ENCODE data around the gene ZBTB8B. TPM values are rescaled to one million over a fixed set of nuclear protein-coding genes. Genes with fewer than 3 reads are reported as not detected.

Gene ZBTB8B
- under 1 TPM in 1 of 5 experiments, not detected in 4; 0.02 TPM for total RNA-seq
- not detected for polyA plus RNA-seq
- total RNA-seq = not detected

- Mint-ChIP-seq H3K4me3 (peak within 1 kb of the TSS; percentile 50 to 88 (median 83)), H3K27me3 (peaks cover 48 to 62% (median 56%) of the 10 kb centered on the region in 5 donors), H3K36me3 (peaks cover 0 to 2% (median 0%) of the 10 kb centered on the region in 5 donors), H3K27ac (no peak within 1 kb of the TSS), H3K4me1 (peaks cover 6 to 18% (median 14%) of the 10 kb centered on the region in 7 donors), H3K9me3 (peaks cover 0 to 9% (median 0%) of the 10 kb centered on the region in 11 donors)
- Histone ChIP-seq H3K27ac (ENCODE audit: low read depth, low read length) (no peak within 1 kb of the TSS), H3K9me3 (ENCODE audit: control insufficient read depth in 2 of 3, low read length in 3 of 3) (no peaks in the 10 kb centered on the region), H3K4me1 (ENCODE audit: control insufficient read depth in 2 of 2, insufficient read depth in 2 of 2, low read length in 2 of 2) (peaks cover 8 to 13% of the 10 kb centered on the region in 2 donors), H3K36me3 (ENCODE audit: control insufficient read depth in 2 of 3, insufficient read depth in 3 of 3, low read length in 3 of 3) (no peaks in the 10 kb centered on the region), H3K4me3 (ENCODE audit: low read length) (peak within 1 kb of the TSS; percentile 26), H3K27me3 (ENCODE audit: control insufficient read depth in 2 of 2, insufficient read depth in 2 of 2, low read length in 2 of 2) (peaks cover 0 to 11% of the 10 kb centered on the region in 2 donors)
- POLR2A ChIA-PET = interaction anchor here (0.7 to 1.1 kb wide), 2 partner anchors 9 to 13 kb away, joined by 3 to 7 read pairs; no protein-coding TSS in a partner anchor
- peak in 8 of 9 donors; percentile 7 to 26 (median 13) for DNase-seq
- intact Hi-C loops (cut with micrococcal nuclease) = no loop called here
- CTCF ChIA-PET = no interaction called here
- peak; percentile 50 for ATAC-seq
These were observed at the start of gene ZBTB8B for GRCh38 chr1:32464716-32465577. ZBTB8B (plus strand) TSS chr1:32465072; CDS start chr1:32470625, 5,553 bp downstream.

GRCh38 chr1:32421775-32422174 lies 43.1 kb upstream of the ZBTB8B start:
- Histone ChIP-seq H3K36me3 (ENCODE audit: control insufficient read depth in 2 of 3, insufficient read depth in 3 of 3, low read length in 3 of 3) (no peaks in the 10 kb centered on the region), H3K4me3 (ENCODE audit: low read length) (no peak overlapping the region), H3K27me3 (ENCODE audit: control insufficient read depth in 2 of 2, insufficient read depth in 2 of 2, low read length in 2 of 2) (no peaks in the 10 kb centered on the region), H3K4me1 (ENCODE audit: control insufficient read depth in 2 of 2, insufficient read depth in 2 of 2, low read length in 2 of 2) (no peaks in the 10 kb centered on the region), H3K9me3 (ENCODE audit: control insufficient read depth in 2 of 3, low read length in 3 of 3) (no peaks in the 10 kb centered on the region), H3K27ac (ENCODE audit: low read depth, low read length) (no peak overlapping the region)
- DNase-seq (no peak), ATAC-seq (no peak)
- POLR2A ChIA-PET = no interaction called here
- Mint-ChIP-seq H3K4me3 (no peak overlapping the region), H3K4me1 (peaks cover 0 to 3% (median 0%) of the 10 kb centered on the region in 7 donors), H3K27ac (no peak overlapping the region), H3K27me3 (peaks cover 17 to 53% (median 20%) of the 10 kb centered on the region in 5 donors), H3K9me3 (peaks cover 0 to 11% (median 1%) of the 10 kb centered on the region in 11 donors), H3K36me3 (no peaks in the 10 kb centered on the region)
- CTCF ChIA-PET = interaction anchor here (1.1 kb wide), 1 partner anchor 20 kb away, joined by 4 read pairs; no protein-coding TSS in a partner anchor
- intact Hi-C loops (cut with micrococcal nuclease) = no loop called here

GRCh38 chr1:32426489-32427255 lies 38.2 kb upstream of the ZBTB8B start:
- Histone ChIP-seq H3K4me3 (ENCODE audit: low read length) (no peak overlapping the region), H3K36me3 (ENCODE audit: control insufficient read depth in 2 of 3, insufficient read depth in 3 of 3, low read length in 3 of 3) (no peaks in the 10 kb centered on the region), H3K27me3 (ENCODE audit: control insufficient read depth in 2 of 2, insufficient read depth in 2 of 2, low read length in 2 of 2) (no peaks in the 10 kb centered on the region), H3K4me1 (ENCODE audit: control insufficient read depth in 2 of 2, insufficient read depth in 2 of 2, low read length in 2 of 2) (no peaks in the 10 kb centered on the region), H3K27ac (ENCODE audit: low read depth, low read length) (no peak overlapping the region), H3K9me3 (ENCODE audit: control insufficient read depth in 2 of 3, low read length in 3 of 3) (no peaks in the 10 kb centered on the region)
- intact Hi-C loops (cut with micrococcal nuclease) = no loop called here
- POLR2A ChIA-PET = no interaction called here
- DNase-seq = no peak
- Mint-ChIP-seq H3K9me3 (no peaks in the 10 kb centered on the region), H3K27ac (no peak overlapping the region), H3K4me3 (no peak overlapping the region), H3K36me3 (peaks cover 0 to 3% (median 0%) of the 10 kb centered on the region in 5 donors), H3K27me3 (peaks cover 28 to 67% (median 44%) of the 10 kb centered on the region in 5 donors), H3K4me1 (peaks cover 0 to 3% (median 0%) of the 10 kb centered on the region in 7 donors)
- CTCF ChIA-PET = interaction anchor here (0.6 kb wide), 1 partner anchor 18 kb away, joined by 5 read pairs; no protein-coding TSS in a partner anchor
- no peak for ATAC-seq

GRCh38 chr1:32427264-32427963 lies 37.5 kb upstream of the ZBTB8B start:
- H3K27me3 Mint-ChIP-seq = peaks cover 33 to 69% (median 50%) of the 10 kb centered on the region in 5 donors

GRCh38 chr1:32431736-32432400 lies 33.0 kb upstream of the ZBTB8B start:
- no peaks in the 10 kb centered on the region for H3K9me3 ChIP-seq (ENCODE audit: control insufficient read depth in 2 of 3, low read length in 3 of 3)
- Mint-ChIP-seq H3K9me3 (no peaks in the 10 kb centered on the region), H3K4me3 (no peak overlapping the region), H3K27ac (peak overlapping the region in 1 of 9 donors; percentile 12), H3K36me3 (peaks cover 0 to 3% (median 0%) of the 10 kb centered on the region in 5 donors), H3K4me1 (no peaks in the 10 kb centered on the region), H3K27me3 (peaks cover 26 to 61% (median 41%) of the 10 kb centered on the region in 5 donors)
- intact Hi-C loops (cut with micrococcal nuclease) = no loop called here
- ChIA-PET POLR2A (no interaction called here), CTCF (no interaction called here)
- no peaks in the 10 kb centered on the region for H3K36me3 ChIP-seq (ENCODE audit: control insufficient read depth in 2 of 3, insufficient read depth in 3 of 3, low read length in 3 of 3)
- no peaks in the 10 kb centered on the region for H3K27me3 ChIP-seq (ENCODE audit: control insufficient read depth in 2 of 2, insufficient read depth in 2 of 2, low read length in 2 of 2)
- no peak overlapping the region for H3K4me3 ChIP-seq (ENCODE audit: low read length)
- ATAC-seq (no peak), DNase-seq (no peak)
- no peaks in the 10 kb centered on the region for H3K4me1 ChIP-seq (ENCODE audit: control insufficient read depth in 2 of 2, insufficient read depth in 2 of 2, low read length in 2 of 2)
- no peak overlapping the region for H3K27ac ChIP-seq (ENCODE audit: low read depth, low read length)

More at GRCh38 chr1:32427264-32427963, 37.5 kb upstream of the ZBTB8B start:
- Mint-ChIP-seq H3K27ac (no peak overlapping the region), H3K4me3 (no peak overlapping the region), H3K4me1 (peaks cover 0 to 3% (median 0%) of the 10 kb centered on the region in 7 donors), H3K9me3 (no peaks in the 10 kb centered on the region), H3K36me3 (peaks cover 0 to 3% (median 0%) of the 10 kb centered on the region in 5 donors)
- H3K27me3 ChIP-seq (ENCODE audit: control insufficient read depth in 2 of 2, insufficient read depth in 2 of 2, low read length in 2 of 2) = no peaks in the 10 kb centered on the region
- ChIA-PET POLR2A (no interaction called here), CTCF (no interaction called here)
- DNase-seq (no peak), ATAC-seq (no peak)
- no peaks in the 10 kb centered on the region for H3K4me1 ChIP-seq (ENCODE audit: control insufficient read depth in 2 of 2, insufficient read depth in 2 of 2, low read length in 2 of 2)
- no peaks in the 10 kb centered on the region for H3K9me3 ChIP-seq (ENCODE audit: control insufficient read depth in 2 of 3, low read length in 3 of 3)
- H3K27ac ChIP-seq (ENCODE audit: low read depth, low read length) = no peak overlapping the region
- H3K36me3 ChIP-seq (ENCODE audit: control insufficient read depth in 2 of 3, insufficient read depth in 3 of 3, low read length in 3 of 3) = no peaks in the 10 kb centered on the region
- intact Hi-C loops (cut with micrococcal nuclease) = no loop called here
- no peak overlapping the region for H3K4me3 ChIP-seq (ENCODE audit: low read length)

GRCh38 chr1:32438136-32438535 lies 26.7 kb upstream of the ZBTB8B start:
- H3K4me1 Mint-ChIP-seq = no peaks in the 10 kb centered on the region
- H3K27ac Mint-ChIP-seq = no peak overlapping the region
- Histone ChIP-seq H3K36me3 (ENCODE audit: control insufficient read depth in 2 of 3, insufficient read depth in 3 of 3, low read length in 3 of 3) (no peaks in the 10 kb centered on the region), H3K4me1 (ENCODE audit: control insufficient read depth in 2 of 2, insufficient read depth in 2 of 2, low read length in 2 of 2) (no peaks in the 10 kb centered on the region), H3K27ac (ENCODE audit: low read depth, low read length) (no peak overlapping the region), H3K4me3 (ENCODE audit: low read length) (no peak overlapping the region), H3K27me3 (ENCODE audit: control insufficient read depth in 2 of 2, insufficient read depth in 2 of 2, low read length in 2 of 2) (no peaks in the 10 kb centered on the region), H3K9me3 (ENCODE audit: control insufficient read depth in 2 of 3, low read length in 3 of 3) (peaks cover 0 to 7% (median 0%) of the 10 kb centered on the region in 3 experiments)
- H3K27me3 Mint-ChIP-seq = peaks cover 23 to 43% (median 36%) of the 10 kb centered on the region in 5 donors
- DNase-seq = no peak
- no peak for ATAC-seq
- H3K36me3 Mint-ChIP-seq = peaks cover 0 to 11% (median 0%) of the 10 kb centered on the region in 5 donors
- intact Hi-C loops (cut with micrococcal nuclease) = no loop called here
- peaks cover 0 to 23% (median 7%) of the 10 kb centered on the region in 11 donors for H3K9me3 Mint-ChIP-seq
- POLR2A ChIA-PET = no interaction called here
- CTCF ChIA-PET = no interaction called here
- H3K4me3 Mint-ChIP-seq = no peak overlapping the region
